GM12872 (cell line): ENCODE measurements around the gene SIX5.
A peak's percentile ranks its signal among the peaks of the same experiment; 100 is the strongest.

Experiments
- TF ChIP-seq, protein P1 (sequence below): IDR thresholded peaks from 3 replicates; pipeline ENCODE4 v1.5.1; 2011; ENCODE audit warnings: low read depth, mild to moderate bottlenecking, low read length, moderate library complexity; ENCODE audit not compliant: insufficient read depth

The SIX5 gene

DNA sequence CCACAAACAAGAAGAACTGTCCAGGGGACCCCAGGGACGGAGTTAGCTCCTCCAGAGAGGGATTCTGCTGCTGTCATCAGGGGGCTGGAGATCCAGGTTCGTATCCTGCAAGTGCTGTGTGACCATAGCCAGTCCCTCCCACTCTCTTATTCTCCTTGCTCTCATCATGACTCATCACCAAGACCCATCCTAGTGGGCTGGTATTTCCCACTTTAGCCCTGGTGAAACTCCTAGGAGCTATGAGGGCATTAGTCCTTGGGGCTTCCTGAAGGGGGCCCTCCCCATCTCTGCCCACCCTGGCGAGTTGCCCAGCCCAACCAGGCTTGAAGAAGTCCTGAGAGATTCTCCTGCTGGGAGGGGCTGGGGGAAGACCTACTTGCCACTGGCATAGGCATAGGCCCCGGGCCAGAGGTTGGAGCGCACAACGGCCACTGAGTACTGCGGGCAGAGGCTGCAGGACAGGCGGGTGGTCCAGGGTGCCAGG lies 31.1 kb upstream of the SIX5 start:
- TF ChIP-seq, protein P1, sequence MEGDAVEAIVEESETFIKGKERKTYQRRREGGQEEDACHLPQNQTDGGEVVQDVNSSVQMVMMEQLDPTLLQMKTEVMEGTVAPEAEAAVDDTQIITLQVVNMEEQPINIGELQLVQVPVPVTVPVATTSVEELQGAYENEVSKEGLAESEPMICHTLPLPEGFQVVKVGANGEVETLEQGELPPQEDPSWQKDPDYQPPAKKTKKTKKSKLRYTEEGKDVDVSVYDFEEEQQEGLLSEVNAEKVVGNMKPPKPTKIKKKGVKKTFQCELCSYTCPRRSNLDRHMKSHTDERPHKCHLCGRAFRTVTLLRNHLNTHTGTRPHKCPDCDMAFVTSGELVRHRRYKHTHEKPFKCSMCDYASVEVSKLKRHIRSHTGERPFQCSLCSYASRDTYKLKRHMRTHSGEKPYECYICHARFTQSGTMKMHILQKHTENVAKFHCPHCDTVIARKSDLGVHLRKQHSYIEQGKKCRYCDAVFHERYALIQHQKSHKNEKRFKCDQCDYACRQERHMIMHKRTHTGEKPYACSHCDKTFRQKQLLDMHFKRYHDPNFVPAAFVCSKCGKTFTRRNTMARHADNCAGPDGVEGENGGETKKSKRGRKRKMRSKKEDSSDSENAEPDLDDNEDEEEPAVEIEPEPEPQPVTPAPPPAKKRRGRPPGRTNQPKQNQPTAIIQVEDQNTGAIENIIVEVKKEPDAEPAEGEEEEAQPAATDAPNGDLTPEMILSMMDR = no peak

DNA sequence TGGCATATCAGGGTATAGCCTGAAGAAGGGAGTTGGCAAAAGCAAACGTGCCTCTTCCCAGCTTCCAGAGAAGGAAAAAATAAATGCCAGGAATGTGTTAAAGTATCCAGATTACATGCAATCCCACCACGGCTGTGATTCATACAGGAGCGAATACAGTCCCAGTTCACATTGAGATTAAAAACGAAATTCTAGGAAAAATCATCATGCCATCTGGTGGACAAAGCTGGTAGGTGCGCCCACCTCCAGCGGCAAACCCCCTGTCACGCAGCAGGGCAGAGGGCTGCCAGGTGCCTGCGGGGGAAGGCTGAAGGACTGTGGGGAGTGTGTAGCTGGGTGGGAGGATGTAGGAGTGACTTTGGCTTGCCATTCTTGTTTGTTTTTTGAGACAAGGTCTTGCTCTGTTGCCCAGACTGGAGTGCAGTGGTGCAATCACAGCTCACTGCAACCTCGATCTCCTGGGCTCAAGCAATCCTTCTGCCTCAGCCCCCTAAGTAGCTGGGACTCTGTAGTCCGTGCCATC lies 30.0 kb upstream of the SIX5 start:
- TF ChIP-seq, protein P1 = peak; percentile 89

DNA sequence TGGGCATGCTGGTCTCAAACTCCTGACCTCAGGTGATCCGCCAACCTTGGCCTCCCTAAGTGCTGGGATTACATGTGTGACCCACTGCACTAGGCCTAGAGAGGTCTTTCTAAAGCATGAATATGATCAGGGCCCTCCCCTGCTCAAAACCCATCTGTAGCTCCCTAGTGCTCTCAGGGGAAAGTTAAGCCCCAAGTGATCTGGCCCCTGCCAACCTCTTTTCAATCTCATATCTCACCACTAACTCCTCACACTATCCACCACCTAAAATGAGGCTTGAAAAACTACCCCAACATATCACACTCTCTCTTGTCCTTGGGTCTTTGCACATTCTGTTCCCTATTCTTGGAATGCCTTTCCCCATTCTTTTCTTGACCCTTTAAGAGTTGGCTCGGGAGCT lies 25.6 kb upstream of the SIX5 start:
- TF ChIP-seq, protein P1 = no peak

DNA sequence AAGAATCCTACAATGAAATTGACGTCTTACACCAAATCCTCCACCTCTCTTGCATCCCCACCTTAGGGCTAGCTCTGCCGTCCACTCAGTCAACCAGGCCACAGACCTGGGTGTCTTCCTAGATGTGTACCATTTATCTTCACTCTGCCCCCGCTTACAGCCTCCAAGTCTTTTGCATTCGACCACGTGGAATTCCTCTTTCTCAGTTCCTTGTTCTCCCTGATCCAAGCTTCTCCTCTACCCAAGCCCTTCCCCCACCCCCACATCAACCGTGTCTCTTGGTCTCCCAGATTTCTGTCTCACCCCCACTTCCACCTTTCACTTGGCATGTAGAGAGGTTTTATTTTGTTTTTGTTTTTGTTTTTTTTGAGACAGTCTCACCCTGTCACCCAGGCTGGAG lies 24.8 kb upstream of the SIX5 start:
- TF ChIP-seq, protein P1 = no peak

DNA sequence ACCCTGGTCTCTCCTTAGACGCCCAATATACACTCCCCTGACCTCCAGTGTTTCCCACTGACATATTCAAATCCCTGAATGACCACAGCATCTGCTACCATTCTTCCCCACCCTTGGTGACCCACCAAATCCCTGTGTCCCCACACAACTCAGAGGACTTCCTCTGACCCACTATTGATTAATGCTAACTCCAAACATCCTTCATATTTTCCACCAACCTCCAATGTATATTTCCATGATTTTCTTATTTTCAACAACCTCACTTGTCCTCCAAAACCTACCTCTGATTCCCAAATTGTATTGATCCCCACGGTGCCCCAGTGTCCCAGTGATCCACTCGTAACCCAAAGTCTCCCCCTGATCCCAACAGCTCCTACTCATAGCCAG lies 24.1 kb upstream of the SIX5 start:
- TF ChIP-seq, protein P1 = no peak

DNA sequence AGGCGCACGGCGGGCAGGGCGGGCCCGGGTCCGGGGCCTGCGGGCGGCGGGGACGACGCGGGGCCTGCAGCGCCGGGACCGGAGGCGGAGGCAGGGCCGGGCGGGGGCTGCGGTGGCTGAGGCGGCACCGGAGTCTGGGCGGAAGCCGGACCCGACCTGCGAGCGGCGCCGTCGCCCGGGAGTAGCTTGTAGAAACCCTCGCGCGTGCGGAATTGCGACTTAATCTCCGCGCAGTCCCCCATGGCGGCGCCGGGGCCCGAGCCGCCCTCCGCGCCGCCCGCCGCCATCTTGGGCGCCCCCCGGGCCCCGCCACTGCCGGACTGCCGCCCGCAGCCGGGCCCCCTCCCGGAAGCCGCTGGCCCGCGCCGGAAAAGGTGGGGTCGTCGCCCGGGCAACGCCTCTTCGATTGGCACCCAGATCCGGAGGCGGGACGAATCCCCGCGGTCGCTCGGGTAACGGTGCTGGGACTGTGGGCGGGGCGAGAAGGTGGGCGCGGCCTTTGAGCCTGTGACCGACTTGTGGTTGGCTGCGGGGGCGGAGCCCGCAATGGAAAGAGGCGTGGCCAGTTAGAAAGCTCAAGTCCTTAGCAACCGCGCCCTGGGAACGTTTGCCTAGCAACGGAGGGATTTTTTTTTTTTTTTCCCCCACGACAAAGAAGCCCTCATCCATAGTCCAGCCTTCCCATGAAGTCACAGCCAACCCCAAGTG lies 23.6 kb upstream of the SIX5 start, which contains the start of gene DMWD:
TSS of gene DMWD (minus strand) at position 376 of the 708 bp plus-strand sequence. CDS start at position 287, 89 bp downstream.
- TF ChIP-seq, protein P1 = no peak

DNA sequence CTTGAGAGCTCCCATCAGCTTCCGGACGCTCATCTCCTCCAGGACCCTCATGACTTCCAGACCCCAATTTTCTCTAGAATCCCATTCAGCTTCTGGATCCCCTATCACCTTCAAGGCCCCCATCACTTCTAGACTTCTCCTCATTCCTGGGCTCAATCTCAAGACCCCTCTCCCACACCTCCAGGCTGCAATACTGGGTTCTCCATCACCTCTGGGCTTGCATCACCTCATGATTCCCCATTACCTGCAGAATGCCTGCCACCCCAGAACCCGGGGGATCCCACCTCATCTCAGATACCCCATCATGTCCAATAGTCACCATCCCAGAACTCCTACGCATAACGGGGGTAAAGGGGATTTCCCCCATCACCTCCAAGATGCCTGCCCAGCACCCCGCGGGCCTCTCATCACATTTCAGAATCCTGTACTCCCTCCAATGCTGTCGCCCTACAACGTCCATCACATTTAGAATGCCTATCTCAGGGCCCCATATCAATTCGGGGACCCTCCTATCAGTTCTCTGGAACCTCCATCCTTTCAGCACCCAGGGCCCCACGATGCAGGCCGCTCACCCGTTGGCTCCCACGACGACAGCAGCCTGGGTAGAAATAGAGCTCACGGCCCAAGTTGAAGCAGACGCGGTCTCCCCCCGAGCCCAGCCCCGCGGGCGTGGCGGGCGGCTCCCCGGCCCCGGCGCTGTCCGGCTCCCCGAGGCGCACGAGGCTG lies 22.9 kb upstream of the SIX5 start:
- TF ChIP-seq, protein P1 = no peak
